ENCODE data around the gene ZNF428.
"Not testable (repeated sequence)": the region's sequence is repeated elsewhere in the genome, so short reads cannot be mapped to it uniquely, and the experiment has no call there.

ZNF428 gene

DNA sequence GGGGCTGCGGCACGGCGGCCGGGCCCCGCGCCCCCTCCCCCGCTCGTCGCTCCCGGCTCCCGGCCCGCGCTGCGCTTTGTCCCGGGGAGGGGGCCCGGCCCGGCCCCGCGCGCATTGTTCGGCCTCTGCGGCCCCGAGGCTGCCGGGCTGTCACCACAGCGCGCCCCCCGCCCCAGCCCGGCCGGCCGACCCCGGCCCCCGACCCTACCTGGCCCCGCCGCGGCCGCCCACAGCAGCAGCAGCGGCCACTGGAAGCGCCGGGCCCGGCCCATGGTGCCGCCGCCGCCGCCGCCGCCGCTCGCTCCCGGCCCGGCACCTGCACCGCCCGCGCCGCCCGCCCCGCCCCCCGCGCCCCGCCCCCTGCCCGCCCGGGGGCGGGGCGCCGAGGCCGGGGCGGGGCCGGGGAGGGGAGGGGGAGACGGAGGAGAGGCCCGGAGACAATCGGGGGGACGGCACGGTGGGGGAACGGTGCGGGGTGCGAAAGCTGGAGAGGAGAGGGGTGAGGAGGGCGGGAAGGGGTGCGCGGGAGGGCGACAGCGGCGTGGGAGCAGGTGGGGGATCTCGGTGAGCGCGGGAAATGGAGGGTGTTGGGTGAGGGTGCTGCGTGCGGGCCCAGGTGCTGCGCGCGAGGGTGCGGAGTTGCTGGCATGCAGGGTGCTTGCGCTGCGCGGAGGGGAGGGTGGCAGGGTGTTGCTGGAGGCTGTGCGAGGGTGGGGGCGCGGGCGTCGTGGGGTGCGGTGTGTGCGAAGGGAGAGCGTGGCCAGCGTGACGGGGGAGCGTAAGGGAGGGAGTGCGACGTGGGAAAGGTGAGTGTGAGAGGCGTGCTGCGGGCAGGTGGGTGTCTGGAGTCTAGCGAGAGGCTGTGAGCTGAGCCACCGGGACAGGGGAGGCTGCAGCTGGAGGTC, 20.3 kb upstream of the ZNF428 start, which contains the start of gene CADM4:
CADM4 (minus strand) TSS at position 332 of the 905 bp plus-strand sequence; CDS start at position 272, 60 bp downstream.
- DNase-seq (ENCODE audit: low spot score) = peak; percentile 91

DNA sequence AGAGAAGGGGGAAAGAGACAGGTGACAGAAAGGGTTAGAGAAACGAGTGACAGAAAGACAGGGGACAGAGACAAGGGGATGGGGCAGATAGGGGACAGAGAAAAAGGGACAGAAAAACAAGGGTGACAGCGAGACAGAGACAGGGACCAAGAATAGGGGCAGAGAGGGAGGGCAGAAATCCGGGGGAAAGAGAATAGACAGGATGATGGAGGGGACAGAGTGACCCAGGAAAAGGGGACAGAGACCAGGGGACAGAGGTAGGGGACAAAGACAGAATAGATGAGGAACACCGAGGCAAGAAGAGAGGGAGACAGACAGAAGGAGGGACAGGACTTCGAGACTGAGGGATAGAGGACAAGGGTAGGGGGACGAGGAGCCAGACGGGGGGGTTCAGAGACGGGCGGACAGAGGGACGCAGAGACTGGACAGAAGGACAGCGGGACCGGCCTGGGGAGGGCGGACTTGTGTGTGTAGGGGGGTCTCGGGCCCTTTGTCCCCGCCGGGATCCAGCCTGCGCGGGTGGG, 19.6 kb upstream of the ZNF428 start:
- no peak for DNase-seq (ENCODE audit: low spot score)

DNA sequence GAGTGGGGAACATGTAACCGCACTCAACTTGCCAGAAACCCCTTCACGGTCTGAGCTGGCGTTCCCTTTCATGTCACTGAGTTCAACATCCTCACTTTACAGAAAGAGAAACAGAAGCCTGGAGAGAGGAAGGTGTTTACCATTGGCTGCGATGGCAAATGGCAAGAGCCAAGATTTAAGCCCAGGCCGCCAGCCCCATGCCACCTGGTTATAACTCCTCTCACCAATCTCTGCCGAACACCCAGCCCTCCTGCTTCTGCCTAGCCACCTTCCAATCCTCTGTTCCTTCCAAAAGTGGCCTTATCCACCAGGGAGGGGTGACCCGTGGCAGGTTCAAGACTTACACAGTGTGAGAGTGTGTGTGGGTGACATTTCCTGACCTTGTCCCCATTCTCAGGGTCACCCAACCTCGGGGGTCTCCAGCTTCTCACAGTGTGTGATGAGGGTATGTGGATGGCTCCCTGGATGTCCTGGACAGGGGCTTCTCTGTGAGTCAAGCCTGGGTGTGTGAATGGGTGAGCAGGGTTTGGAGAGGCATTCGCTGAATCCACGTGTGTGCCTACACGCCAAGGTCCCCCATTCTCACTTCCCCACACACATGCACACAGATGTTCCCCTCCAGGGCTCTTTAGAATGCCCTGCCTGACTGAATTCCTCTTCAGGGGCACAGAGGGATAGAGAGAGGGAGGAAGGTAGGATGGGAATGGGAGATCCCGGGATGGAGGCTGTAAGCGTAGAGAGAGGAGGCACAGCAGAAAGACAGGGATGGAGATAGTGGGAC, 19.0 kb upstream of the ZNF428 start:
- no peak for DNase-seq (ENCODE audit: low spot score)

DNA sequence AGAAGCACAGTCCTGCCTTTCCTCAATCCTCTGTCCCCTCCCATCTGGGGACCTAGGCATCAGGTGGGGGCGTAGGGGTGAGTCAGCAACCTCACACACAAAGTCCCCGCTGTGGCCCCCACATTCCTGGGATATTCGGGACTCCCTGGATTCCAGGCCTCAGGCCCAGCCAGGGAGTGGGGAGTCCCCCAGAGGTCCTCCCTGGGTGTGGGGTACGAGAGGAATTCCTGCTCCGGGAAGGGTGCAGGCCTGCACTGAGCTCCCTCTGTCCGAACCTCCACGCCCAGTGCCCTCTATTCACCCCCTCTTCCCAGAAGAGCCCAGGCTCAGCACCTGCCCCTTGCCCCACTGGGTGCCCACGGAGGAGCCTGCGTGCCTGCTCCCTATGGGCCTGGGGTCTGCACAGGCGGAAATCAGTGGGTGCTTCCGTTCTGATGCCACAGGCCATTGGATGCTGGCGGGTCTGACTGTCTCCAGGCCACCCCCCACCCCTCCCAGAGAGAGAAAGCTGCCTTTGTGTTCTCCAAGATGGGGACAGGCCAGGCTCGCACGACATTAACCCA, 16.8 kb upstream of the ZNF428 start:
- no peak for DNase-seq (ENCODE audit: low spot score)

DNA sequence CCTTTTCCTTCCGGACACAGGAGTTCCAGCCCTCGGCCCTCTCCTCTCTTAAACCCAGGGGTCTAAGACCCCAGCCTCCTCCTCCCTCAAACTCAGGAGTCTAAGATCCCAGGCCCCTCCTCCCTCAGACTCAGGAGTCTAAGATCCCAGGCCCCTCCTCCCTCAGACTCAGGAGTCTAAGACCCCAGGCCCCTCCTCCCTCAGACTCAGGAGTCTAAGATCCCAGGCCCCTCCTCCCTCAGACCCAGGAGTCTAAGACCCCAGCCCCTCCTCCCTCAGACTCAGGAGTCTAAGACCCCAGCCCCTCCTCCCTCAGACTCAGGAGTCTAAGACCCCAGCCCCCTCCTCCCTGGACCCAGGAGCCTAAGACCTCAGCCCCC, 16.1 kb upstream of the ZNF428 start:
- not testable (repeated sequence) for DNase-seq (ENCODE audit: low spot score)

DNA sequence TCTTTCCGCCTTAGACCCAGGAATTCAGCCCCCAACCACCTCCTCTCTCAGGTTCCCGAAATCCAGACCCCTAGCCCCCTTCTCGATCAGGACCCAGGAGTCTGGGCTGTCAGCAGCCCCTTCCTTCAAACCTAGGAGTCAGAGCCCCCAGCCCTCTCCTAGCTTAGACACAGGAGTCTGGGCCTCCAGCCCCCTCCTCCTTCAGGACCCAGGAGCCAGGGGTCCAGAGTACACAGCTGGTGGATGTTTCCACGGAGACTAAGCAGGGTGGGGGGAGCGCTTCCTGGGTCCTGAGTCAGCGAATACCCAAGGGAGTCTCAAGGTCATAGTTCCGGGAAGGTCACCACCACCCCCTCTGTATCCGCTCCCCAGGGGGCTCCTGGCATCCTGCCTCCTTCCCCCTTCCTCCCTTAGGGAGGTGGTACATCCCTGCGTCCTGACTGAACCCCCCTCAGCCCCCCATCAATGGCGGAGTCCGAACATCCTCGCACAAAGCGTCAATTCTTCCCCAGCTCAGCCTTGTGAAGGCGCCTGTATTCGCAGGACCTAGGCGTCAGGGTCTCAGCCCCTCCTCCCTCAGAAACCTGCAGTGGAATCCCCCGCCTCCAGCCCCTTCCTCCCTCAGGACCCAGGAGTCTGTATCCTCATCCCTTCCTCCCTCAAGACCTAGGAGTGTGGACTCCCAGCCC, 15.6 kb upstream of the ZNF428 start:
- no peak for DNase-seq (ENCODE audit: low spot score)

DNA sequence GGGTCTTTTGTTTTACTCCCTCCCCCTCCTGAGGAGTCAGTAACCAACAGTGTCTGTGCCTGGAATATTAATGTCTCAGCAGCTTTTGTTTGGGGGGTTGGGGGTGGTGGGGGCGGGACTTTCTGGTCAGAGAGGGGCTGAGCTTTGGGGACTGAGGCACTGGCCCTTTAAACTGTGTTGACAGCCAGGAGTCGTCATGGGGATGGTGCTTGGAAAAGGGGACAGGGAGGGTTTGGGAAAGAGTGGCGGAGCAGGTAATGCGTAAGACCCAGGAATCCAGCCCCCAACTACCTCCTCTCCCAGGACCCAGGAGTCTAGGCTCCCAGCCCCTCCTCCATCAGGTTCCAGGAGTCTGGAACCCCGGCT, 15.1 kb upstream of the ZNF428 start:
- no peak for DNase-seq (ENCODE audit: low spot score)

DNA sequence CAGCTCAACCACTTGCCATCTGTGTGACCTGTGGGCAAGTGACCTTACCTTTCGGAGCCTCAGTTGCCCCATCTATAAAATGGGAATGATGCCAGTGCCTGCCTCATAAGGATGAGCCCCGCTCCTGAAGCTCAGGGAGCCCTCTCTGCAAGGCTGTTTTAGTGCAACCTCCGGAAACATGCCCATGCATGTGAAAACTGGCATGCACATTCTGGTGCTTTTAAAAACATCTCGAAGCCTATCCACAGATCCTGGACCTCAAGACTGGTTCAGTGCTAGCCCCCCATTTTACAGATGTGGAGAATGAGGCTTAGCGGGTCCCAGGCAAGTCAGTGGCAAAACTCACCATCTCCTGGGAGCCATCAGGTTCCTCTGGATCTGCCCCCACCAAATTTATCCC, 14.6 kb upstream of the ZNF428 start:
- no peak for DNase-seq (ENCODE audit: low spot score)

DNA sequence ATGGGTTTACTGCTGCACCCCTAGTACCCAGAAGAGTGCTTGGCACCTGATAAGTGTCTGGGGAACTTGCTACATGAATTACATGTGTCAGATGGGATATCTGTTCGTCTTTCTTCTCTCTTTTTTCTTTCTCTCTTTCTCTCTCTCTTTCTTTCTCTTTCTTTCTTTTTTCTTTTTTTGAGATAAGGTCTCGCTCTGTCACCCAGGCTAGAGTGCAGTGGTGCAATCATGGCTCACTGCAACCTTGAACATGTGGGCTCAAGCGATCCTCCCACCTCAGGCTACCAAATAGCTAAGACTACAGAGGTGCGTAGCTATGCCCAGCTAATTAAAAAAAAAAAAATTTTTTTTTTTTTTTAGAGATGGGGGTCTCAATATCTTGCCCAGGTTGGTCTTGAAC, 14.1 kb upstream of the ZNF428 start:
- DNase-seq (ENCODE audit: low spot score) = no peak

DNA sequence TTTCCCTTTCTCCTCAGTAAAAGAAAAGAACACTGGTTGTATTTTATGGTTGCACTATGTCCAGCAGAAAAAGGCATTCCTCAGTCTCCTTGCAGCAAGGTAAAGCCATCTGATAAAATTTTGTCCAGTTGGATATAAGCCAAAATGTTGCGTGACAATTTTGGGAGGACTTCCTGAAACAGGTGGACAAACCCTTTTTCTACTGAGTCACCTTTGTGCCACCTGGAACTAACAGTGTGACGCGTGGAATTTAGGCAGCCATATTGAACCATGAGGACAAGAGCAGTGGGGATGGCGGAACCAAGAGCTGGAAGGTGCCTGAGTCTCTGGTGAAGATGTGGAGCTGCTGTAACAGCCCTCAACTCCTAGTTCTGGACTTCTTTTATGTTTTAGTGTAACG, 12.1 kb upstream of the ZNF428 start:
- DNase-seq (ENCODE audit: low spot score) = no peak

DNA sequence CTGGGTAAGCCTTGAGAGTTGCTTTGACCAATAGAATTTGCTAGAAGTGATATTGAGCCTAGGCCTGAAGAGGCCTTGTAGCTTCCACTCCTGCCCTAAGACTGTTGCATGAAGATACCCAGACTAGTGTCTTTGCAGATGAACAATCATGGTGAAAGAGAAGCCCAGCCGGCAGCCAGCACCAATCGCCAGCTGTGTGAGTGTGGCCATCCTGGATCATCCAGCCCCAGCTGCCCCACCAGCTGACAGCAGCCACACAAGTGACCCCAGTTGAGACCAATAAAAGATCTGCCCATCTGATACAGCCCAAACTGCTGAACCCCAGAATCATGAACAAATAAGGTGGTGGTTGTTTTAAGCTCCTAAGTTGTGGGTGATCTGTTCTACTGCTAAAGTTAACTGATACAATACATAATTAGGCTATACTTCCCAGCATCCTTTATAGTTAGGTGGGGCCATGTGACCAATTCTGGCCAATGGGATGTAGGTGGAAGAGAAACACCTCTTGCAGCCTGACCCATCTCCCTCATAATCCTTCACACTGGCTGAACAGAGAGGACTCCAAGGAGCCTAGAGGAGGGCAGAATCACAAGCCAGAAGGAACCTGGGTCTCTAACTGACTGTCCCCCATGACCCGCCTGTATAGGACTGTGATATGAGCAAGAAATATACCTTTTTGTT, 9.4 kb upstream of the ZNF428 start:
- DNase-seq (ENCODE audit: low spot score) = no peak

DNA sequence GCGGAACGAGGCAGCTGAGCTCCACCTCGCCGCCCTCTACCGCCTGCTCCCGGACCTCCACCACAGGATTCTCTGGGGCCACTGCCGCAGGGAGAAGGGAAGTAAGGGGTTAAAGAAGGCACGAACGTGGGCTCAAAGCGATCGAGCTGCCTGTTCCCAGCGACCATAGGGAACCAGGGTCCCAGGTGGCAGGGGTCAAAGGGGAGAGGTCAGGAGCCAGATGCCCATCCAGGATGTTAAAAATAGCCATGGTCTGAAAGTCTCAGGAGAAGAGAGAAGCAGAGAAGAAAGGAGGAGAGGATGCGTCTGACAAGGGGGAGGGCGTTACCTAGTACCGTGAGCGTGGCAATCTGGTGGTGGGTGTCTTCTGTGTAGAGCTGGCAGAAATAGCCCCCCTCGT, 7.4 kb upstream of the ZNF428 start:
- no peak for DNase-seq (ENCODE audit: low spot score)

DNA sequence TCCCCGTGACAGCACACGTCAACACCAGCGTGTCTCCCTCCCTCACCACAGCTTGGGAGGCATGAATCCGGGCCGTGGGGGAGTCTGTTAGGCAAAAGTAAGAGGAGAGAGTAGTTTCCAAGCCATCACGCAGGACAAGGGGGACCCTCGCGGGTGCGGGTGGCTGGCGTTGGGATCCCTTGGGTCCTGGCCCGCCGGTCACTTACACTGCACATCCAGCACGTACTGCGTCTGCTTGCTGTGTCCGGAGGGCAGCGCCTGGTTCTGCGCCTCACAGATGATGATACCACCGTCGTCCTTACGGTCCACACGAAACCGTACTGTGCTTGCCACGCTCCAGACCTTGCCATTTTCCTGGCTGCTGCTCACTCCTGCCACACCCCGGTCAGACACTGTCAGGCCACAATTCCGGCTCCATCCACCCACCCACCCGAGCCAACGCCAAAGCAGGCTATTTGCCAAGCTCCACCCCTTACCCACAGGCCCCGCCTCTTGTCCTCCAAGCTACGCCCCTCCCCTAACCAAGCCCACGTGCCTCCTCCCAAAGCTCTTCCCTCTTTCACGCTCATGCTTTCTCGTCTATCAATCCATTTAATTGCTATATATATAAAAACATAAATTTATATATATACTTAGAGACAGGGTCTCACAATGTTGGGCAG, 6.6 kb upstream of the ZNF428 start:
- DNase-seq (ENCODE audit: low spot score) = no peak

DNA sequence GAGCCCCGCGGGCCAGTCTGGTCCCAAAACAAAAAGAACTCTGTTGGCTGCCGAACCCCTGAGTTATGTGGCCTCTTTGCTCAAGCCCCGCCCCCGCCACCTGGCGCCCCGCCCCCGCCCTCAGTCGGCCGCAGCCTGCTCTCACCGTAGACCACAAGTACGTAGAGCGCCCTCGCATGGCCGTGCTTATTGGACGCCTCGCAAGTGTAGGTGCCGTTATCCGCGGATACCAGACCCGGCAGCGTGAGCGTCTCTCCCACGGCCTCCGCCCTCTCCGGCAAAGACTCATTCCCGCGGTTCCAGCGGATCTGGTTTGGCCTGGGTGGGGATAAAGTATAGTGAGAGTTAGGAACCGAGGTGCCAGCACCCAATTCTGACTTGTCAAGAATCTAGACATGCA, 5.5 kb upstream of the ZNF428 start:
- DNase-seq (ENCODE audit: low spot score) = no peak

DNA sequence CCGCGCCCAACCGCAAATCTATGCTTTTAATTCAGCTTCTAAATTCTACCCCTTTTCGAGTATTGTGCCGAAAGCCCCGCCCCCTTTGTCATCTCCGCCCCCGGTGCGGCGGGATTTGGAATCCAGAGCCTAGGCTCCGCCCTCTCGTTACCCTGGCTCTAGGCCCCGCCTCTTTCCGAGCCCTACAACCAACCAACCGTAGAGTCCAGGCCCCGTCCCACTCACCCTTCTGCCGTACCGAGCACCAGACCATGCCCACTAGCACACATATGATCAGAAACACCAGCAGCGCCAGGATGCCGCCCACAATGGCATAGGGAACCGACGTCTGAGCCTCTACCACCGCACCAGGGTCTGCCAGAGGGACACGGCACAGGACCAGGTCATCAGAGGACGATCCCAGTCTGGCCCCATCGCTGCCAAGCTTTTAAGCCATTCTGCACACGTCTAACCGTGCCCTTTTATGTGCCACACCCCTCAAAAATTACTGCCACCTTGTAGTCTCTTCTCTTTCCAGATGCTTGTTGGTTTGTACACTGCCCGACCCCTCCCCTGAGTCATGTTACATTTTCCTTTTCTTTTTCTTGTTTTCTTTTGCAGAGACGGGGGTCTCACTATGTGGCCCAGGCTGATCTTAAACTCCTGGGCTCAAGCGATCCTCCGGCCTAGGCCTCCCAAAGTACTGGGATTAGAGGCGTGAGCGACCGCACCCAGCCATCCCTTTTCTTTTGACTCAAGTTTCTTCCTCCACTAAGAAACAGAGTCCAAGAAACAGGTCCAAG, 4.7 kb upstream of the ZNF428 start:
- DNase-seq (ENCODE audit: low spot score) = no peak

DNA sequence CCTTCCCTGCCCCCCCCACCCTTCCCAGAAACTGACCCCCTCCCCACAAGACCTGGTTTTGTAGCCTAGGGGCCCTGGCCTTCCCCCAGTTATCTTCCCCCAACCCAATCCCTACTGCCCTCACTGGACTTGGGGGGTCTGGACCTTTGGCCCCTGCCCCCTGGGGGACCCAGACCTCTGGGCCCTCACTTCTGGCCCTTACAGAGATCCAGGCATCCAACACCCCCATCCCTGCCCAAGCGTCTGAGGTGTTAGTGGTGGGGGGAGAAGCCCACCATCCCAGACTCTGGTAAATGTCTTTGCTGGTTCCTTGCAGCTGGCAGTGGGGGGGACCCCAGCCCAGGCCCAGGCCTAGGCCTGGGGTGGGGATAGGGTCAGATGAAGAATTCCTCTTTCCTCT, 3.5 kb upstream of the ZNF428 start:
- no peak for DNase-seq (ENCODE audit: low spot score)

DNA sequence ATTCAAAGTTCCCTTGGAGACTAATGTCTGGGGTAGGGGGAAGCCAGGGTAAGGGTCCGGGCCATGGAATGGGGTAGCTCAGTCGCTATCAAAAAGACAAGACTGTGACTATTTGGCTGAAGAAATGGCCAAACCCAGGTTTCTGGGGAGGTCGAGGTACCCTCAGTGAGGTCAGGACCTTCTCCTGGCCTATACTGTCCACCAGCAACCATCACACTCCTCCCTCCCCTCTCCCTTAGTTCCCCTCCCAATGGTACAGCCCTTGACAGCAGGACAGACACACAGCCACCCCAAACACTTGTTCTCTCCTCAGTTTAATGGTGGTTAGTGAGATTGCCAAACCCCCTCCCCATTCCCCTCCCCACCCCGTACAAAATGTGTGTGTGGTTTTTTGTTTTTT, 2.6 kb upstream of the ZNF428 start:
- DNase-seq (ENCODE audit: low spot score) = no peak

DNA sequence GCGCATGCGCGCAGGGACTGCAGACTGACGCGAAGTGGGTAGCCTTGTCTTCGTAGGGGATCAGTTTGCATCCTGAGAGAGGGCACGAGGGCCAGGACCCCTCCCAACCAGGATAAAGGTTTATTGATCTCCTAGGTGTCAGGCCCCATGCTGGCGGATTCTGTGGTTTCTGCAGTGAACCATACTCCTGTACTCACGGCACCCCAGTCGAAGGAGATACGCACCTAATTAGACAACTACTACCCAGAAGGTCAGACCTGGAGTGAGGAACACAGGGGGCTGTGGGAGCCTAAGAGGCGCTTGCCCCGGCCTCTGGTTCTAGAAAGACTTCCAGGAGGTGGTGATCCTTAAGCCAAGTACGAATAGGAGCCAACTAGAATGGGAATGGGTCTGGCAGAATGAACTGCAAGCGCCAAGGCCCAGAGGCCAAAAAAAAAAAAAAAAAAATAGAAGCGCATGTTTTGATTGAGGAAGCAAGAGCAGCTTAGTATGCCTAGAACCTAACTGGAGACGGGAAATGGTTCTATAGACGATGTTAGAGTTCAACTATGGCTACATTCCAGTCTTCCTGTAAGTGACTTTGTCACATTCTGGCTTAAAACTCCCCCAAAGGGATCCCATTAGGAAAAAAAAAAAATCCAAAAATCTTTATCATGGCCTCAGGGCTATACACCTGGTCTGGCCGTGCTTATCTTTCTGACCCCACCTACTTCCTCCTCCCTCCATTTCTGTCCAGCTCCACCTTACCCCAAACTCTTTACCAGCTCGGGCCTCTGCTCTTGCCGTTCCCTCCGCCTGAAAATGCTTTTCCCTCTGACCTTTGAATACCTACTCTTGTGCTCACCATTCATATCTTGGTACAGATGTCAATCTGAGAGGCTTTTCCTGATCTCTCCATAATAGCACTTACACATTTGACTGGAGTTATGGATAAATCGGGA, 902 bp upstream of the ZNF428 start:
- DNase-seq (ENCODE audit: low spot score) = no peak

DNA sequence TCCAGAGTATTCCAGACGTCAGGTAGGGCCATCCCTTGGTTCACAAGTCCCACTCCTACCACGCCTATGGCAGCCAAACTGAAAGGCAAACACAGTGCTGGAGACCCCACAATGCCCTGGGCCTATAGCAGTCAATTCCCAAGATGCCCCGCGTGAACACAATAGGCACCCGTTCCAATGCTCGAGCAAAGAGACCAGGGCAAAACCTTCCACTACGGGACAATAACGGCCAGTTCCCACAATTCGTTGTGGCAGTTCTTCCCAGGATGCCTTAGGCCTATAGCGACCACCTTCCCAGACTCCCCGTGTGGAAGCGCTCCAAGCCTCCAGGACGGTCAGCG, 538 bp downstream of the ZNF428 start:
- peak; percentile 76 for DNase-seq (ENCODE audit: low spot score)
